HepG2 (cell line): Measurements from ENCODE around the gene CLIC3. TPM values are rescaled to one million over a fixed set of nuclear protein-coding genes. Genes with fewer than 3 reads are reported as not detected.

Source experiments
- ELF4 ChIP-seq: sonication (generic); formaldehyde crosslinking; IDR thresholded peaks from 2 replicates; pipeline ENCODE4 v1.5.0; 2020; ENCODE audit warnings: missing genetic modification reagents, mild to moderate bottlenecking, moderate library complexity, borderline replicate concordance
- ESRRA ChIP-seq: sonication (generic); formaldehyde crosslinking; IDR thresholded peaks from 2 replicates; pipeline ENCODE4 v1.5.1; 2020; ENCODE audit warnings: mild to moderate bottlenecking, low read depth, missing genetic modification reagents
- KDM5B ChIP-seq: sonication (generic); formaldehyde crosslinking; IDR thresholded peaks from 2 replicates; pipeline ENCODE4 v1.4.0; 2020; ENCODE audit warnings: missing genetic modification reagents, mild to moderate bottlenecking, borderline replicate concordance
- KMT2A ChIP-seq: sonication (generic); formaldehyde crosslinking; IDR thresholded peaks from 2 replicates; pipeline ENCODE4 v1.4.0; 2020; ENCODE audit warnings: missing genetic modification reagents
- MAX ChIP-seq: IDR thresholded peaks from 2 replicates; pipeline ENCODE4 v1.6.1; 2012; ENCODE audit warnings: inconsistent platforms
- MTF2 ChIP-seq: sonication (generic); formaldehyde crosslinking; IDR thresholded peaks from 2 replicates; pipeline ENCODE4 v1.5.0; 2020; ENCODE audit warnings: missing genetic modification reagents, borderline replicate concordance
- NKX3-1 ChIP-seq: sonication (generic); formaldehyde crosslinking; IDR thresholded peaks from 2 replicates; pipeline ENCODE4 v1.5.0; 2020; ENCODE audit warnings: missing genetic modification reagents
- PTBP1 ChIP-seq: fragments of 200-400 bp; formaldehyde crosslinking; IDR thresholded peaks from 2 replicates; pipeline ENCODE4 v1.6.1; 2018; ENCODE audit warnings: low read length, low read depth; ENCODE audit not compliant: poor library complexity, severe bottlenecking
- SAP130 ChIP-seq: IDR thresholded peaks from 2 replicates; pipeline ENCODE4 v1.6.1; 2016; ENCODE audit warnings: low read depth
- TARDBP ChIP-seq: sonication (generic); formaldehyde crosslinking; IDR thresholded peaks from 2 replicates; pipeline ENCODE4 v1.8.0; 2022; ENCODE audit warnings: mild to moderate bottlenecking, missing genetic modification reagents
- XRCC5 ChIP-seq: fragments of 200-400 bp; formaldehyde crosslinking; optimal IDR thresholded peaks from 2 replicates; pipeline ENCODE3; 2017; ENCODE audit warnings: mild to moderate bottlenecking, low read length
- ZBTB7A ChIP-seq: sonication (generic); formaldehyde crosslinking; IDR thresholded peaks from 2 replicates; pipeline ENCODE4 v1.8.0; 2022; ENCODE audit warnings: mild to moderate bottlenecking, missing genetic modification reagents
- ZNF230 ChIP-seq: sonication (generic); formaldehyde crosslinking; IDR thresholded peaks from 2 replicates; pipeline ENCODE4 v1.4.0; 2020; ENCODE audit warnings: mild to moderate bottlenecking, missing genetic modification reagents
- ZNF350 ChIP-seq: sonication (generic); formaldehyde crosslinking; IDR thresholded peaks from 2 replicates; pipeline ENCODE4 v1.4.0; 2020; ENCODE audit warnings: mild to moderate bottlenecking, low read depth, missing genetic modification reagents, borderline replicate concordance
- ZNF430 ChIP-seq: sonication (generic); formaldehyde crosslinking; IDR thresholded peaks from 2 replicates; pipeline ENCODE4 v1.9.0; 2021; ENCODE audit warnings: mild to moderate bottlenecking, missing genetic modification reagents
- ZNF552 ChIP-seq: sonication (generic); formaldehyde crosslinking; IDR thresholded peaks from 2 replicates; pipeline ENCODE4 v1.9.0; 2022; ENCODE audit warnings: missing genetic modification reagents, mild to moderate bottlenecking, borderline replicate concordance
- ZNF703 ChIP-seq: sonication (generic); formaldehyde crosslinking; IDR thresholded peaks from 2 replicates; pipeline ENCODE4 v1.5.1; 2020; ENCODE audit warnings: missing genetic modification reagents, mild to moderate bottlenecking, moderate library complexity, borderline replicate concordance
- ZNF704 ChIP-seq: sonication (generic); formaldehyde crosslinking; IDR thresholded peaks from 2 replicates; pipeline ENCODE4 v1.8.1; 2023; ENCODE audit warnings: mild to moderate bottlenecking, inconsistent platforms, moderate library complexity, missing genetic modification reagents, borderline replicate concordance
- ZNF781 ChIP-seq: sonication (generic); formaldehyde crosslinking; IDR thresholded peaks from 2 replicates; pipeline ENCODE4 v1.5.1; 2020; ENCODE audit warnings: borderline replicate concordance, mild to moderate bottlenecking, missing genetic modification reagents; ENCODE audit errors: not compliant biosample characterization
- ZNF891 ChIP-seq: sonication (generic); formaldehyde crosslinking; IDR thresholded peaks from 2 replicates; pipeline ENCODE4 v1.5.0; 2020; ENCODE audit warnings: mild to moderate bottlenecking, missing genetic modification reagents
- polyA plus RNA-seq, 8 experiments: library from polyadenylated mRNA; depleted of rRNA in 3 of 8; stranded (reverse) in 7 of 8; unstranded in 1 of 8; fragments of >200 nt; fragmentation: Illumina TruSeq in 4 of 8; extraction: Trizol in 4 of 8; gene quantifications; 2 replicates each; pipeline versions ENCODE4 v1.2.1 to v1.2.3, GENCODE V29; 2011 to 2016; ENCODE audit warnings: low read depth in 4 of 8, missing spikeins in 1 of 8, mixed read lengths in 1 of 8; ENCODE audit not compliant: insufficient read depth in 1 of 8
- total RNA-seq, 5 experiments: library from RNA; depleted of rRNA; stranded (reverse); fragments of >200 nt; fragmentation: Illumina TruSeq; extraction: Trizol; gene quantifications; 2 replicates each; pipeline ENCODE4 v1.2.3, GENCODE V29; 2016; ENCODE audit warnings: low read depth in 1 of 5
- TF ChIP-seq, protein P1 (sequence below): sonication (generic); formaldehyde crosslinking; IDR thresholded peaks from 2 replicates; pipeline ENCODE4 v1.5.1; 2020; ENCODE audit warnings: mild to moderate bottlenecking, moderate library complexity, missing genetic modification reagents
- TF ChIP-seq, protein P2 (sequence below): sonication (generic); formaldehyde crosslinking; IDR thresholded peaks from 2 replicates; pipeline ENCODE4 v1.9.0; 2022; ENCODE audit warnings: missing genetic modification reagents, mild to moderate bottlenecking, borderline replicate concordance
- TF ChIP-seq, protein P3 (sequence below): sonication (generic); formaldehyde crosslinking; IDR thresholded peaks from 2 replicates; pipeline ENCODE4 v1.8.1; 2023; ENCODE audit warnings: mild to moderate bottlenecking, moderate library complexity, missing genetic modification reagents

Gene CLIC3
- total and polyA plus RNA-seq, 2 of the 13 experiments (the other 11 are each of a cell fraction or from before 2014, with no cell fraction given) = 0.51 to 1.5 TPM

- TF ChIP-seq, protein P1, sequence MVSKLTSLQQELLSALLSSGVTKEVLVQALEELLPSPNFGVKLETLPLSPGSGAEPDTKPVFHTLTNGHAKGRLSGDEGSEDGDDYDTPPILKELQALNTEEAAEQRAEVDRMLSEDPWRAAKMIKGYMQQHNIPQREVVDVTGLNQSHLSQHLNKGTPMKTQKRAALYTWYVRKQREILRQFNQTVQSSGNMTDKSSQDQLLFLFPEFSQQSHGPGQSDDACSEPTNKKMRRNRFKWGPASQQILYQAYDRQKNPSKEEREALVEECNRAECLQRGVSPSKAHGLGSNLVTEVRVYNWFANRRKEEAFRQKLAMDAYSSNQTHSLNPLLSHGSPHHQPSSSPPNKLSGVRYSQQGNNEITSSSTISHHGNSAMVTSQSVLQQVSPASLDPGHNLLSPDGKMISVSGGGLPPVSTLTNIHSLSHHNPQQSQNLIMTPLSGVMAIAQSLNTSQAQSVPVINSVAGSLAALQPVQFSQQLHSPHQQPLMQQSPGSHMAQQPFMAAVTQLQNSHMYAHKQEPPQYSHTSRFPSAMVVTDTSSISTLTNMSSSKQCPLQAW = no peak; the same call in 1 of the 2 replicates
- TF ChIP-seq ZNF430 (CRISPR knock-in tag) = peak; percentile 20; the same call in 1 of the 2 replicates
- peak; percentile 60; the same call in 1 of the 2 replicates for TF ChIP-seq ZNF552 (CRISPR knock-in tag)
- TF ChIP-seq MTF2 (CRISPR knock-in tag) = peak; percentile 71; the same call in 1 of the 2 replicates
- TF ChIP-seq KDM5B (CRISPR knock-in tag) = peak; percentile 69; the same call in 1 of the 2 replicates
- TF ChIP-seq KMT2A (CRISPR knock-in tag) = peak; percentile 60; the same call in 1 of the 2 replicates
- peak; percentile 83 for TF ChIP-seq ZNF891 (CRISPR knock-in tag)
- TF ChIP-seq, protein P2, sequence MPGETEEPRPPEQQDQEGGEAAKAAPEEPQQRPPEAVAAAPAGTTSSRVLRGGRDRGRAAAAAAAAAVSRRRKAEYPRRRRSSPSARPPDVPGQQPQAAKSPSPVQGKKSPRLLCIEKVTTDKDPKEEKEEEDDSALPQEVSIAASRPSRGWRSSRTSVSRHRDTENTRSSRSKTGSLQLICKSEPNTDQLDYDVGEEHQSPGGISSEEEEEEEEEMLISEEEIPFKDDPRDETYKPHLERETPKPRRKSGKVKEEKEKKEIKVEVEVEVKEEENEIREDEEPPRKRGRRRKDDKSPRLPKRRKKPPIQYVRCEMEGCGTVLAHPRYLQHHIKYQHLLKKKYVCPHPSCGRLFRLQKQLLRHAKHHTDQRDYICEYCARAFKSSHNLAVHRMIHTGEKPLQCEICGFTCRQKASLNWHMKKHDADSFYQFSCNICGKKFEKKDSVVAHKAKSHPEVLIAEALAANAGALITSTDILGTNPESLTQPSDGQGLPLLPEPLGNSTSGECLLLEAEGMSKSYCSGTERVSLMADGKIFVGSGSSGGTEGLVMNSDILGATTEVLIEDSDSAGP (CRISPR knock-in tag) = peak; percentile 69
- TF ChIP-seq ESRRA (CRISPR knock-in tag) = 0 out of 2 replicates have a peak, but pooled peaks have one; percentile 43
- TF ChIP-seq ZNF703 (CRISPR knock-in tag) = peak; percentile 64
- TF ChIP-seq SAP130 = peak; percentile 84; the same call in 1 of the 2 replicates
- no peak for TF ChIP-seq ZNF230 (CRISPR knock-in tag)
- peak; percentile 47 for TF ChIP-seq XRCC5
- 0 out of 2 replicates have a peak, but pooled peaks have one; percentile 8 for TF ChIP-seq NKX3-1 (CRISPR knock-in tag)
- TF ChIP-seq, protein P3, sequence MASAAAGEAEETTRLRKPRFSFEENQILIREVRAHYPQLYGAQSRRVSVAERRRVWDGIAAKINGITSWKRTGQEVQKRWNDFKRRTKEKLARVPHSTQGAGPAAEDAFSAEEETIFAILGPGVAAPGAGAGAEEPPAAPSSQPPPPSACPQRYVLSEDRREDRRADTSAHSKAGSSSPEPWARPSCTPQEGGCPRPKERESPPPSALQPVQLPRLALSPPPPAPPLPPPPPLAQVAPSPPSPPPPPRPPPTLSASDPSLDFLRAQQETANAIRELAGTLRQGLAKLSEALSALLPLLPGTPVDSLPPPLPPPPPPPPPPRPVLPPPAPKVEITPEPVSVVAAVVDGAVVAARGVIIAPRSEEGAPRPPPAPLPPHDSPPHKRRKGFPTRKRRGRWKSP (CRISPR knock-in tag) = peak; percentile 71; the same call in 1 of the 2 replicates
- TF ChIP-seq ZNF781 (CRISPR knock-in tag) = peak; percentile 61
- no peak for TF ChIP-seq ZNF704 (CRISPR knock-in tag)
- TF ChIP-seq ZNF350 (CRISPR knock-in tag) = peak; percentile 61; the same call in 1 of the 2 replicates
- no peak for TF ChIP-seq ELF4
- TF ChIP-seq PTBP1 = peak; percentile 1
- no peak for TF ChIP-seq MAX
- no peak for TF ChIP-seq TARDBP (CRISPR knock-in tag)
- TF ChIP-seq ZBTB7A (CRISPR knock-in tag) = peak; percentile 85
These were observed 46.3 kb downstream of the CLIC3 start (continued) for GRCh38 chr9:136949817-136950655.
